GM13976 (cell line): ENCODE data around the gene ELN.

ENCODE experiments used
- DNase-seq: peaks from one replicate; pipeline ENCODE4 v3.0.0; 2012; ENCODE audit warnings: low spot score
- CTCF ChIP-seq: IDR thresholded peaks from 2 replicates; pipeline ENCODE4 v1.5.1; 2012; ENCODE audit warnings: borderline replicate concordance, mild to moderate bottlenecking; ENCODE audit not compliant: insufficient read depth; ENCODE audit errors: extremely low read depth, missing control alignments, control extremely low read depth
- in situ Hi-C: fragments of 300-500 bp; cut with MboI; formaldehyde crosslinking; loops from one replicate; pipeline ENCODE4 v1.12.0; 2022; ENCODE audit warnings: low sequenced_read_pairs, mixed read lengths, inconsistent platforms; ENCODE audit not compliant: unreplicated experiment

Gene ELN

GRCh38 chr7:73984481-73985205, 43.3 kb upstream of the ELN start:
- in situ Hi-C loops, result no loop called here
- TF ChIP-seq CTCF, result no peak
- no peak for DNase-seq

GRCh38 chr7:73985737-73986141, 42.2 kb upstream of the ELN start:
- no peak for TF ChIP-seq CTCF
- in situ Hi-C loops, result no loop called here
- DNase-seq, result no peak

GRCh38 chr7:73986158-73986631, 41.8 kb upstream of the ELN start:
- no peak for TF ChIP-seq CTCF
- in situ Hi-C loops, result no loop called here
- DNase-seq, result no peak

- in situ Hi-C loops, result no loop called here
- DNase-seq, result no peak
Measured at GRCh38 chr7:73987298-73987697, 40.7 kb upstream of the ELN start.

GRCh38 chr7:73988197-73988596, 39.8 kb upstream of the ELN start:
- TF ChIP-seq CTCF, result no peak
- no peak for DNase-seq
- in situ Hi-C loops, result no loop called here

More at GRCh38 chr7:73987298-73987697, 40.7 kb upstream of the ELN start:
- no peak for TF ChIP-seq CTCF

GRCh38 chr7:73991522-73992100, 36.4 kb upstream of the ELN start:
- DNase-seq, result no peak
- in situ Hi-C loops, result no loop called here
- no peak for TF ChIP-seq CTCF

- no peak for DNase-seq
- in situ Hi-C loops, result no loop called here
- TF ChIP-seq CTCF, result no peak
Measured at GRCh38 chr7:73992101-73992562, 35.8 kb upstream of the ELN start.
